ENCODE measurements around the gene SYT11. TPM values are rescaled to one million over a fixed set of nuclear protein-coding genes. Genes with fewer than 3 reads are reported as not detected.

Gene SYT11
- total RNA-seq, 1 donor from 2014 or later: 22.3 TPM

GRCh38 chr1:155813672-155814071, 45.7 kb upstream of the SYT11 start:
- H3K79me2 ChIP-seq (ENCODE audit: insufficient read depth, low read length): no peaks in the 10 kb centered on the region
- peaks cover 37% of the 10 kb centered on the region for H3K36me3 ChIP-seq (ENCODE audit: insufficient read depth, low read length)
- no peaks in the 10 kb centered on the region for H3K9me3 Mint-ChIP-seq (ENCODE audit: unreplicated experiment)
- no peaks in the 10 kb centered on the region for H3K4me1 ChIP-seq (ENCODE audit: insufficient read depth, low read length)
- TF ChIP-seq EZH2 (IDR thresholded peaks at IDR 0.05; ENCODE audit: insufficient read depth, low read length) (no peak), CTCF (IDR thresholded peaks at IDR 0.05; ENCODE audit: insufficient read depth, low read depth, low read length) (no peak)
- no peak overlapping the region for H3K27ac Mint-ChIP-seq (ENCODE audit: unreplicated experiment)
- no peaks in the 10 kb centered on the region for H3K27me3 Mint-ChIP-seq (ENCODE audit: low read depth, unreplicated experiment)
- no peak for FAIRE-seq
- H3K27ac ChIP-seq (ENCODE audit: low read depth, low read length): no peak overlapping the region
- no peak for DNase-seq (ENCODE audit: low read depth)
- H3K36me3 Mint-ChIP-seq (ENCODE audit: low read depth, unreplicated experiment): peaks cover 4% of the 10 kb centered on the region
- no peak overlapping the region for H3K4me2 ChIP-seq (ENCODE audit: low read length)
- no peaks in the 10 kb centered on the region for H4K20me1 ChIP-seq (ENCODE audit: insufficient read depth, low read length)
- H3K9ac ChIP-seq (ENCODE audit: low read length): no peak overlapping the region
- no peak overlapping the region for H3K4me3 ChIP-seq (ENCODE audit: insufficient read depth, low read depth, low read length)
- no peak overlapping the region for H3K4me3 Mint-ChIP-seq (ENCODE audit: unreplicated experiment)
- no peaks in the 10 kb centered on the region for H3K9me3 ChIP-seq (ENCODE audit: insufficient read depth, low read depth, low read length)
- H2AFZ ChIP-seq (ENCODE audit: low read depth, low read length): no peak overlapping the region
- no peaks in the 10 kb centered on the region for H3K27me3 ChIP-seq (ENCODE audit: insufficient read depth, low read length)
- H3K4me1 Mint-ChIP-seq (ENCODE audit: low read depth, unreplicated experiment): no peaks in the 10 kb centered on the region

GRCh38 chr1:155816351-155816750, 43.0 kb upstream of the SYT11 start:
- Histone ChIP-seq H3K79me2 (ENCODE audit: insufficient read depth, low read length) (no peaks in the 10 kb centered on the region), H3K9ac (ENCODE audit: low read length) (no peak overlapping the region), H3K4me1 (ENCODE audit: insufficient read depth, low read length) (no peaks in the 10 kb centered on the region), H2AFZ (ENCODE audit: low read depth, low read length) (no peak overlapping the region), H4K20me1 (ENCODE audit: insufficient read depth, low read length) (no peaks in the 10 kb centered on the region), H3K4me3 (ENCODE audit: insufficient read depth, low read depth, low read length) (no peak overlapping the region), H3K36me3 (ENCODE audit: insufficient read depth, low read length) (peaks cover 43% of the 10 kb centered on the region), H3K9me3 (ENCODE audit: insufficient read depth, low read depth, low read length) (no peaks in the 10 kb centered on the region), H3K4me2 (ENCODE audit: low read length) (no peak overlapping the region), H3K27me3 (ENCODE audit: insufficient read depth, low read length) (no peaks in the 10 kb centered on the region), H3K27ac (ENCODE audit: low read depth, low read length) (no peak overlapping the region)
- no peak for TF ChIP-seq CTCF (IDR thresholded peaks at IDR 0.05; ENCODE audit: insufficient read depth, low read depth, low read length)
- H3K9me3 Mint-ChIP-seq (ENCODE audit: unreplicated experiment): no peaks in the 10 kb centered on the region
- FAIRE-seq (no peak), DNase-seq (ENCODE audit: low read depth) (no peak)
- H3K36me3 Mint-ChIP-seq (ENCODE audit: low read depth, unreplicated experiment): peaks cover 4% of the 10 kb centered on the region
- H3K27me3 Mint-ChIP-seq (ENCODE audit: low read depth, unreplicated experiment): no peaks in the 10 kb centered on the region
- no peak overlapping the region for H3K27ac Mint-ChIP-seq (ENCODE audit: unreplicated experiment)
- no peak overlapping the region for H3K4me3 Mint-ChIP-seq (ENCODE audit: unreplicated experiment)
- no peaks in the 10 kb centered on the region for H3K4me1 Mint-ChIP-seq (ENCODE audit: low read depth, unreplicated experiment)

- Mint-ChIP-seq H3K36me3 (ENCODE audit: low read depth, unreplicated experiment) (peaks cover 10% of the 10 kb centered on the region), H3K9me3 (ENCODE audit: unreplicated experiment) (no peaks in the 10 kb centered on the region), H3K4me1 (ENCODE audit: low read depth, unreplicated experiment) (peaks cover 2% of the 10 kb centered on the region), H3K27ac (ENCODE audit: unreplicated experiment) (no peak overlapping the region), H3K27me3 (ENCODE audit: low read depth, unreplicated experiment) (no peaks in the 10 kb centered on the region), H3K4me3 (ENCODE audit: unreplicated experiment) (no peak overlapping the region)
- H2AFZ ChIP-seq (ENCODE audit: low read depth, low read length): no peak overlapping the region
- no peak for TF ChIP-seq CTCF (IDR thresholded peaks at IDR 0.05; ENCODE audit: insufficient read depth, low read depth, low read length)
- TF ChIP-seq EZH2 (IDR thresholded peaks at IDR 0.05; ENCODE audit: insufficient read depth, low read length): no peak
- no peaks in the 10 kb centered on the region for H3K4me1 ChIP-seq (ENCODE audit: insufficient read depth, low read length)
- DNase-seq (ENCODE audit: low read depth) (no peak), FAIRE-seq (no peak)
- no peak overlapping the region for H3K27ac ChIP-seq (ENCODE audit: low read depth, low read length)
- H3K27me3 ChIP-seq (ENCODE audit: insufficient read depth, low read length): no peaks in the 10 kb centered on the region
- H3K4me2 ChIP-seq (ENCODE audit: low read length): no peak overlapping the region
- peaks cover 7% of the 10 kb centered on the region for H4K20me1 ChIP-seq (ENCODE audit: insufficient read depth, low read length)
- peaks cover 25% of the 10 kb centered on the region for H3K79me2 ChIP-seq (ENCODE audit: insufficient read depth, low read length)
- no peaks in the 10 kb centered on the region for H3K9me3 ChIP-seq (ENCODE audit: insufficient read depth, low read depth, low read length)
- no peak overlapping the region for H3K4me3 ChIP-seq (ENCODE audit: insufficient read depth, low read depth, low read length)
- no peak overlapping the region for H3K9ac ChIP-seq (ENCODE audit: low read length)
- H3K36me3 ChIP-seq (ENCODE audit: insufficient read depth, low read length): peaks cover 17% of the 10 kb centered on the region
Measured at GRCh38 chr1:155827450-155827849, 31.9 kb upstream of the SYT11 start.

Data from astrocyte (in vitro differentiated cells and primary cell).